B cell (primary cell): ENCODE results near the gene PDZRN4. TPM values are rescaled to one million over a fixed set of nuclear protein-coding genes. Genes with fewer than 3 reads are reported as not detected.

Experiments
- ATAC-seq: fragments of 200-7000 bp; cut with Tn5 transposase; one replicate; pipeline ENCODE4 v1.10.0; 2021; ENCODE audit warnings: low read depth, mild to moderate bottlenecking, moderate number of reproducible peaks, moderate library complexity
- CTCF ChIA-PET: fragments of 350-600 bp; sonication (Branson Sonifier 250); formaldehyde crosslinking; loops from one replicate; lab custom pipeline; 2021; ENCODE audit warnings: antibody characterized with exemption, inconsistent platforms; lab: Charles Lee
- POLR2A ChIA-PET: fragments of 350-600 bp; sonication (Branson Sonifier 250); formaldehyde crosslinking; loops from one replicate; lab custom pipeline; 2021; ENCODE audit warnings: antibody characterized with exemption; lab: Charles Lee
- DNase-seq: peaks from one replicate; pipeline ENCODE4 v3.0.0; 2013
- H2AFZ ChIP-seq: 2 replicates; pipeline ENCODE4 v1.6.1; 2012; ENCODE audit warnings: mild to moderate bottlenecking, low read depth, low read length; ENCODE audit not compliant: insufficient read depth, poor library complexity, severe bottlenecking
- H3K27ac ChIP-seq, 2 donors: 1 replicate in 1 of 2; 2 replicates in 1 of 2; pipeline ENCODE4 v1.5.1; 2012 to 2013; ENCODE audit warnings: low read length in 2 of 2, mild to moderate bottlenecking in 2 of 2, moderate library complexity in 1 of 2
- H3K27me3 ChIP-seq, 4 experiments: fragments of 200-600 bp in 1 of 4; sonication (generic) in 1 of 4; replicated peaks in 1 of 4; 1 replicate in 2 of 4; 2 replicates in 2 of 4; pipeline versions ENCODE4 v1.6.1 to v1.7.0; 2013 to 2016; ENCODE audit warnings: low read length in 3 of 4, mild to moderate bottlenecking in 2 of 4, mixed read lengths in 1 of 4, moderate library complexity in 1 of 4; ENCODE audit not compliant: insufficient read depth in 4 of 4, control insufficient read depth in 3 of 4; ENCODE audit errors: control extremely low read depth in 1 of 4
- H3K36me3 ChIP-seq, 2 experiments: replicated peaks in 1 of 2; 1 replicate in 1 of 2; 2 replicates in 1 of 2; pipeline versions ENCODE4 v1.6.1 to v1.7.1; 2013; ENCODE audit warnings: low read length in 1 of 2; ENCODE audit not compliant: insufficient read depth in 2 of 2, control insufficient read depth in 1 of 2; ENCODE audit errors: control extremely low read depth in 1 of 2, extremely low read depth in 1 of 2
- H3K4me1 ChIP-seq, 2 donors: fragments of 200-600 bp in 1 of 2; sonication (generic) in 1 of 2; 1 replicate in 1 of 2; 2 replicates in 1 of 2; pipeline versions ENCODE4 v1.5.1 to v1.6.1; 2013 to 2017; ENCODE audit warnings: low read length in 2 of 2; ENCODE audit not compliant: control insufficient read depth in 2 of 2, insufficient read depth in 2 of 2
- H3K4me2 ChIP-seq: replicated peaks from 2 replicates; pipeline ENCODE3; 2012; ENCODE audit warnings: mild to moderate bottlenecking, low read depth, low read length; ENCODE audit not compliant: poor library complexity, severe bottlenecking
- H3K4me3 ChIP-seq, 5 experiments: fragments of 200-600 bp in 1 of 5; sonication (generic) in 1 of 5; 1 replicate in 3 of 5; 2 replicates in 2 of 5; pipeline versions ENCODE4 v1.5.1 to v1.7.0; 2011 to 2016; ENCODE audit warnings: low read length in 4 of 5, mild to moderate bottlenecking in 4 of 5, low read depth in 2 of 5, control low read depth in 1 of 5, moderate library complexity in 1 of 5; ENCODE audit not compliant: insufficient read depth in 1 of 5; ENCODE audit errors: control extremely low read depth in 1 of 5, extremely low read depth in 1 of 5
- H3K79me2 ChIP-seq: fragments of 200-600 bp; sonication (generic); one replicate; pipeline ENCODE4 v1.6.0; 2016; ENCODE audit warnings: low read length; ENCODE audit not compliant: control insufficient read depth, insufficient read depth
- H3K9ac ChIP-seq: fragments of 200-600 bp; sonication (generic); 2 replicates; pipeline ENCODE4 v1.6.1; 2017; ENCODE audit warnings: mild to moderate bottlenecking, low read length, moderate library complexity
- H3K9me3 ChIP-seq, 3 donors: one replicate each; pipeline versions ENCODE4 v1.6.1 to v1.7.1; 2013; ENCODE audit warnings: low read length in 2 of 3; ENCODE audit not compliant: control insufficient read depth in 2 of 3, insufficient read depth in 1 of 3; ENCODE audit errors: control extremely low read depth in 1 of 3
- H4K20me1 ChIP-seq: 2 replicates; pipeline ENCODE4 v1.6.0; 2012; ENCODE audit warnings: mild to moderate bottlenecking, low read length; ENCODE audit not compliant: insufficient read depth, control insufficient read depth, poor library complexity, severe bottlenecking
- H3K27ac Mint-ChIP-seq: one replicate; pipeline ENCODE4 v1.8.0; 2021; ENCODE audit warnings: mixed read lengths
- H3K27me3 Mint-ChIP-seq: one replicate; pipeline ENCODE4 v1.8.0; 2021; ENCODE audit warnings: mixed read lengths
- H3K4me1 Mint-ChIP-seq: one replicate; pipeline ENCODE4 v1.8.0; 2021; ENCODE audit warnings: mixed read lengths
- H3K4me3 Mint-ChIP-seq: one replicate; pipeline ENCODE4 v1.8.0; 2021; ENCODE audit warnings: mixed read lengths
- H3K9me3 Mint-ChIP-seq: one replicate; pipeline ENCODE4 v1.8.0; 2022; ENCODE audit warnings: mixed read lengths; ENCODE audit not compliant: insufficient read depth
- CTCF ChIP-seq: fragments of 200-600 bp; IDR thresholded peaks from one replicate; pipeline ENCODE4 v1.8.0; 2022; ENCODE audit warnings: antibody characterized with exemption, mild to moderate bottlenecking
- EZH2 ChIP-seq: IDR thresholded peaks from 2 replicates; pipeline ENCODE4 v1.6.1; 2012; ENCODE audit warnings: borderline replicate concordance, low read depth, mild to moderate bottlenecking, moderate library complexity, low read length; ENCODE audit not compliant: insufficient read depth, poor library complexity, severe bottlenecking
- WGBS: methylation state at CpG from one replicate; pipeline ENCODE4 v1.1.5; 2013; ENCODE audit warnings: missing lambda C conversion rate; ENCODE audit not compliant: insufficient coverage; 5-methylcytosine and 5-hydroxymethylcytosine counted together
- intact Hi-C: fragments of 100-400 bp; cut with micrococcal nuclease; formaldehyde crosslinking; loops from one replicate; pipeline ENCODE4 v1.10.0; 2022
- polyA plus RNA-seq: library from polyadenylated mRNA; depleted of rRNA; stranded (reverse); fragments of >200 nt; gene quantifications from 2 replicates; pipeline ENCODE4 v1.2.3, GENCODE V29; 2012
- total RNA-seq, 2 donors: library from RNA; stranded (reverse); fragments of 120-200 nt in 1 of 2; gene quantifications; 1 replicate in 1 of 2; 2 replicates in 1 of 2; pipeline versions ENCODE4 v1.2.3 to v1.2.4, GENCODE V29; 2013 to 2022

The PDZRN4 gene
- total and polyA plus RNA-seq, 2 donors (not counting 1 experiment from before 2014, with no cell fraction given): not detected

GRCh38 chr12:41468756-41469155 lies 280.6 kb downstream of the PDZRN4 start:
- Histone ChIP-seq H3K27ac (no peak overlapping the region), H2AFZ (no peak overlapping the region), H3K36me3 (no peaks in the 10 kb centered on the region), H4K20me1 (no peaks in the 10 kb centered on the region), H3K27me3 (no peaks in the 10 kb centered on the region), H3K4me3 (no peak overlapping the region), H3K79me2 (no peaks in the 10 kb centered on the region), H3K9ac (no peak overlapping the region), H3K4me1 (no peaks in the 10 kb centered on the region), H3K4me2 (no peak overlapping the region), H3K9me3 (no peaks in the 10 kb centered on the region)
- H3K27ac Mint-ChIP-seq: no peak overlapping the region
- H3K9me3 Mint-ChIP-seq: no peaks in the 10 kb centered on the region
- no peaks in the 10 kb centered on the region for H3K4me1 Mint-ChIP-seq
- no peak for DNase-seq
- H3K4me3 Mint-ChIP-seq: no peak overlapping the region
- intact Hi-C loops: no loop called here
- no peak for TF ChIP-seq EZH2
- TF ChIP-seq CTCF: no peak
- CTCF ChIA-PET: interaction anchor here (0.7 kb wide), 1 partner anchor 9 kb away, joined by 4 read pairs; no protein-coding TSS in a partner anchor
- ATAC-seq: no peak
- H3K27me3 Mint-ChIP-seq: no peaks in the 10 kb centered on the region
- POLR2A ChIA-PET: no interaction called here
- WGBS: 40% methylated on average over 1 of the region's 7 CpGs

- H3K79me2 ChIP-seq: no peaks in the 10 kb centered on the region
- no peak overlapping the region for H3K4me3 ChIP-seq
- Mint-ChIP-seq H3K27me3 (no peaks in the 10 kb centered on the region), H3K4me1 (no peaks in the 10 kb centered on the region), H3K4me3 (no peak overlapping the region), H3K9me3 (no peaks in the 10 kb centered on the region), H3K27ac (no peak overlapping the region)
- H4K20me1 ChIP-seq: no peaks in the 10 kb centered on the region
- H3K4me1 ChIP-seq: no peaks in the 10 kb centered on the region
- CTCF ChIA-PET: no interaction called here
- H3K27ac ChIP-seq: no peak overlapping the region
- TF ChIP-seq EZH2 (no peak), CTCF (no peak)
- H3K36me3 ChIP-seq: no peaks in the 10 kb centered on the region
- POLR2A ChIA-PET: no interaction called here
- no CpG with 5 or more reads among the region's 1 CpG for WGBS
- no peaks in the 10 kb centered on the region for H3K27me3 ChIP-seq
- DNase-seq (no peak), ATAC-seq (no peak)
- H3K9ac ChIP-seq: no peak overlapping the region
- intact Hi-C loops: no loop called here
- H3K9me3 ChIP-seq: no peaks in the 10 kb centered on the region
- no peak overlapping the region for H3K4me2 ChIP-seq
- no peak overlapping the region for H2AFZ ChIP-seq
These were observed 285.3 kb downstream of the PDZRN4 start for GRCh38 chr12:41473441-41473840.
